SK-N-MC (cell line): Measurements from ENCODE around the gene ANKRD13B.

Source experiments
- DNase-seq: peaks from one replicate; pipeline ENCODE4 v3.0.0-alpha.2; 2011; ENCODE audit warnings: low read depth, low spot score
- H3K27ac ChIP-seq: fragments of 200-600 bp; sonication (generic); 2 replicates; pipeline ENCODE4 v1.5.1; 2016; ENCODE audit warnings: mixed run types
- H3K36me3 ChIP-seq: fragments of 200-600 bp; sonication (generic); 2 replicates; pipeline ENCODE4 v1.6.1; 2017; ENCODE audit warnings: antibody characterized with exemption, low read length, mixed read lengths; ENCODE audit not compliant: insufficient read depth
- H3K4me3 ChIP-seq: fragments of 200-600 bp; sonication (generic); 2 replicates; pipeline ENCODE4 v1.5.1; 2016
- H3K9ac ChIP-seq: fragments of 200-600 bp; sonication (generic); 2 replicates; pipeline ENCODE4 v1.8.0; 2017; ENCODE audit warnings: mixed run types, mixed read lengths; ENCODE audit not compliant: insufficient read length
- H3K9me3 ChIP-seq: fragments of 200-600 bp; sonication (generic); 2 replicates; pipeline ENCODE4 v1.6.1; 2017; ENCODE audit warnings: low read depth, mild to moderate bottlenecking, antibody characterized with exemption, low read length, moderate library complexity, mixed read lengths
- EZH2 ChIP-seq: fragments of 200-600 bp; sonication (generic); IDR thresholded peaks from one replicate; pipeline ENCODE4 v1.6.1; 2017; ENCODE audit warnings: antibody characterized with exemption
- FOXP2 ChIP-seq: optimal IDR thresholded peaks from 2 replicates; pipeline ENCODE3; 2011; ENCODE audit warnings: mild to moderate bottlenecking, moderate library complexity; ENCODE audit not compliant: insufficient read depth; ENCODE audit errors: extremely low read length, control extremely low read depth
- POLR2AphosphoS5 ChIP-seq: IDR thresholded peaks from 2 replicates; pipeline ENCODE4 v1.6.1; 2012; ENCODE audit warnings: mild to moderate bottlenecking, low read depth, low read length, borderline replicate concordance

The ANKRD13B gene

DNA sequence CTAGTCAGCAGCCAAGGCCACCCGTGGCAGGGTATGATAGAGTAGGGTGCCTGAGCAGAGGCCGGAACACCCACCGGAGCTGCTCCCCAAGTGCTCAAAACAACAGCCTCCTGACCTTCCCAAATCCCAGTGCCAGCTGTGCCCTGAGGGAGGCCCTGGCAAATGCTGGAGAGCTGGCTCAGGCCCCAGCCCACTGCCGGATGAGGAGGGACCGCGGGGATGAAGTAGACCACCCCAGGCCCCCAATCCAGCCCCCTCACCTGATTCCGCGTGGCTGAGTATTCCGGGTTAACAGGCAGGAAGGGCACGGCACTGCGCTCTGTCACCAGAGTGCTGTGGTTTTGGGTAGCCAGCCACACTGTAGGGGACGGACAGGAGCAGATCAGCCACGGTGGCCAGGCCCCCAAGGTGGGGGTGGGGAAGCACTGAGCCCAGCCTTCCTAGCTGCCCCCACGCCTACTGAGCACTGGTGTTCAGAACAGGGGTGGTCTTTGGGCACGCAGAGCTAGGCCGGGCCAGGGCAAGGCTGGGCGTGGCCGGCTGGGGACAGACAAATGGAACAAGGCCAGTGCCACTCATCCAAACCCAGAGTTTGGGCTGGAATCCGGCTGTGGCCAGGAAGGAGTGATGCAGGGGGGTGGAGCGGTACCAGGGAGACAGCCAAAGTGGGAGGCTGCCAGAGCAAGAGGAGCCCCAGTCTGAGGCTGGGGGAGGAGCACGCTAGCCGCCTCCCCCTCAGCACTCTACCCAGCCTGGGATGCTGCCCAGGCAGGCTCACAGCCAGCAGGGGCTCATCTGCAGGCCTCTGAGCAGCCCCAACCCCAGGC, 15.3 kb upstream of the ANKRD13B start:
- Histone ChIP-seq H3K36me3 (peaks cover 10% of the 10 kb centered on the region; the same call in 1 of the 2 replicates), H3K9ac (no peak overlapping the region), H3K9me3 (no peaks in the 10 kb centered on the region), H3K27ac (no peak overlapping the region), H3K4me3 (no peak overlapping the region)
- no peak for TF ChIP-seq POLR2AphosphoS5
- no peak for TF ChIP-seq FOXP2
- TF ChIP-seq EZH2: no peak
- DNase-seq: no peak

DNA sequence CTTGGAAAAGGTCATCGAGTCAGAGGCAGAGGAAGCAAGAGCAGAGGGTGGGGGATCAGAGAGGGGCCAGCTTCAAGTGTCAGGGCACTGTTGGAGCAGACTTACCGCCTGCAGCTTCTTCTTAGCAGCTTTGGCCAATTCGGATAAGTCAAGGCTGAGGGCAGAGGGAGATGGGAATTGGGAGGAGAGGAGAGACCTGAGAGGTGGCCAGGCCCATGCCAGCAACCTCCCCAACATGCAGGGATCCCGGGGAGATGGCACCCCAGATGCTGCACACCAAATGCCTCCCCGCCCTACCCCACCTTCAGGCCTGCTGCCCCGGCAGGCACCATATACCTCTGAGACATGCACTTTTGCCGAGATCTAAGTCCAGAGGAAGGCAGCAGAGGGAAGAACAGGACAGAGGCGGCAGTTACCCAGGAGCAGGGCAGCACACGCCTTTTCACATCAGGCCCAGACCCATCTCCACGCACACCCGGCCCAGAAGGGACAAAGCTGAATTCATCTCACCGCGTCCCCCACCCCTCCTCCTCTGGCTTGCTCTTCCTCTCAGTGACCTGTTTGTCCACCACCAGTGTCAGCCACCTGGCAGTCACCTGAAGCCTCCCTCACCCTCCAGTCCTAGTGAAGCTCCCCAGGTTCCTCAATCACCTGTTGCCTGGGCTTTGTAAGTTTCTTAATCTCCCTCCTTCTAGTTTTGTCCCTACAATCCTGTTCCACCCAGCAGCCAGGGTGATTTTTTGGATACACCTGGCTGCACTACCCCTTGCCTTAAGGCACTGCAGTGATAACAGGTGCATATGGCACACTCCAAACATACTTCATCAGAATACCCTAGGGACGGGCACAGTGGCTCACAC, 14.1 kb upstream of the ANKRD13B start:
- Histone ChIP-seq H3K27ac (no peak overlapping the region), H3K9me3 (no peaks in the 10 kb centered on the region), H3K9ac (no peak overlapping the region), H3K4me3 (no peak overlapping the region), H3K36me3 (peaks cover 10% of the 10 kb centered on the region; the same call in 1 of the 2 replicates)
- TF ChIP-seq POLR2AphosphoS5 (no peak), EZH2 (no peak), FOXP2 (no peak)
- DNase-seq: no peak

DNA sequence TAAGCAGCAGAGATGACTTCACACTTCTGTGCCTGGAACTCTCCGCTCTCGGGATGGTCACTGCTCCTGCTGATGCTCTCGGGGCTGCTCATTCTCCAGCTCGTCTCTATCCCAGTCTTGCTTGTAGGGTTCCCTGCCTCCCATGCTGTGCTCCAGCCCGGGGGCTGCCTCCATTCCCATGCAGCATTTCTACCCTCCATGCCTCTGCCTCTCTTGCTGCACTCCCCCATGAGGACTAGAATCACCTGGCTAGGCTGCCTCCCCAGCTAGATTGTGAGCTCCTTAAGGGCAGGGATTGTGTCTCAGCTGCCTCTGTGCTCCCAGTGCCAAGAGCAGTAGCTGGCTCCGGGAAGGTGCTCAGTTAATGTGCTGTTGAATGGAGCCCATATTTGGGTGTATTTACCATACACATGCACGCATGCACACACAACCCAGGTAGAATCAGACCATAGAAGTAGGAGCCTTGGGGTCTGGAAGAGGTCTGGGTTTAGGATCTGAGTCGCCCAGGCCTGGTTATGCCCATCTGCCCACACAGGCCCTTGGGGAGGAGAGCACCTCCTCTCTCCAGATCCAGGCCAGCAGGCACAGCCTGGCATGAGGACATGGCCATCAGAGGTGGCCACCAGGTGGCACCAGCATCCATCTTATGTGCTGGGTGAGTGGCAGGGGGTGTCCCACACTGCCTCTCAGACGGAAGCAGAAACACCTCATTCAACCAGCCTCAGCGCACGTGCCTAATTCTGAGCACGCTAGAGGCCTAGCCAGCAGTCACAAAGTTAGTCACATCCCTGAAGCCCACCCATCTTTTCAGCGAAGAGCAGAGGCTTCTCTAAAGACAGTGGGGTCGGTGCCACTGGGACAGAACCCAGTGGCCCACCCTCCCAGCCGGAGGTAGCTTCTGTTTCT, 12.8 kb upstream of the ANKRD13B start:
- TF ChIP-seq EZH2 (no peak), POLR2AphosphoS5 (no peak), FOXP2 (no peak)
- Histone ChIP-seq H3K9ac (no peak overlapping the region), H3K27ac (no peak overlapping the region), H3K36me3 (peaks cover 10% of the 10 kb centered on the region; the same call in 1 of the 2 replicates), H3K9me3 (no peaks in the 10 kb centered on the region), H3K4me3 (no peak overlapping the region)
- no peak for DNase-seq

DNA sequence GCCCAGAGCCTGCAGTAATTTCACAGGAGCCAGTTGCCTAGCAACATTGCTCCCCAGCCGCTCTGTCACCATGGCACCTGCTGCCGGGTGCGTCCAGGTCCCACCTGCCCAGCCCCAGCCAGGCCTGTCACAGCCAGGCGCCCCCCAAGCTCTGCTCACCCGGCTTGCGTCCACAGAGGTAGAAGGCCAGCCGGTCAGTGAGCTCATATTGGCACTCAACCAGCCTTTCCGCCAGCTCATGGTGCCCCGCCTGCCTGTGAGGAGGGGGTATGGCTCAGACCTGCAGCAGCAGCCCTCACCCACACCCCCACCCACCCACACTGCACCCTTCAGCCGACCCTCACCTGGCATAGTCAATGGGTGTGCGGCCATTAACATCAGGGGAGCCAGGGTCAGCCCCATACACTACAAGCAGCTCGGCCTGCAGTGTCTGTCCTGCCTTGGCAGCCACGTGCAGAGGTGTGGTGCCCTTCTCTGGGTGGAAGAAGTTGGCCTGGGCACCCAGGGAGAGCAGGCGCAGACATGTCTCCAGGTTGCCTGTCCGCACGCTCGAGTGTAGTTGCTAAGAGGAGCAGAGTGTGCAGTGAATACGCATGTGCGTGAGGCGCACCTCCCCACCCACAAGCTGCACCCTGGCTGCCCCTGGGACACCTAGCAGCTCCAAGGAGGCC, 11.2 kb upstream of the ANKRD13B start:
- TF ChIP-seq FOXP2: no peak
- no peak for TF ChIP-seq EZH2
- TF ChIP-seq POLR2AphosphoS5: no peak

DNA sequence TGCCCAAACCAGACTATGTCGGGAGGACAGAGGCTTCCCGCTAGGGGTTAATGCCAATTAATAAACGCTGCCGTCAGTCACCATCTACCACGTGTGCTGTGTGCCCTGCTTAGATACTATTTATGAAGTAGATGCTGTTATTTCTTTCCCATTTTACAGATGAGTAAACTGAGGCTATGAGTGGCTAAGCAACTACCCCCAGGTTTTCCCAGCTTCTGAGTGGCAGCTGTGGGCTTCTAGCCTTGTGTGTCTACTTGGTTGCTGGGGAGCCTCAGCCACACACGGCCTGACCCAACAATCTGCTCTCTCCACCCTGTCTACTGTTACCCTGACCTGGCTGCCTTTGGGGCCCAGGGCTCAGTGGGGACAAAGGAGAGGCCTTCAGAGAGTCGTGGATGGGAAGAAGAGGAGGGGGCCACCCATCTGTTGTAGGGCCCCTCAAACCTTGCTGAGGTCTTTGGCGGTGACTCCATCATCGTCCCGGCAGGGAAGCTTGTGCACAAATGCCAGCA, 10.6 kb upstream of the ANKRD13B start:
- no peak overlapping the region for H3K9ac ChIP-seq
- no peak for DNase-seq
- peaks cover 3% of the 10 kb centered on the region; the same call in 1 of the 2 replicates for H3K36me3 ChIP-seq

More for the DNA sequence above, 11.2 kb upstream of the ANKRD13B start:
- H3K9me3 ChIP-seq: no peaks in the 10 kb centered on the region
- no peak overlapping the region for H3K27ac ChIP-seq
- no peak overlapping the region for H3K9ac ChIP-seq
- no peak overlapping the region for H3K4me3 ChIP-seq
- DNase-seq: no peak
- H3K36me3 ChIP-seq: peaks cover 3% of the 10 kb centered on the region; the same call in 1 of the 2 replicates

DNA sequence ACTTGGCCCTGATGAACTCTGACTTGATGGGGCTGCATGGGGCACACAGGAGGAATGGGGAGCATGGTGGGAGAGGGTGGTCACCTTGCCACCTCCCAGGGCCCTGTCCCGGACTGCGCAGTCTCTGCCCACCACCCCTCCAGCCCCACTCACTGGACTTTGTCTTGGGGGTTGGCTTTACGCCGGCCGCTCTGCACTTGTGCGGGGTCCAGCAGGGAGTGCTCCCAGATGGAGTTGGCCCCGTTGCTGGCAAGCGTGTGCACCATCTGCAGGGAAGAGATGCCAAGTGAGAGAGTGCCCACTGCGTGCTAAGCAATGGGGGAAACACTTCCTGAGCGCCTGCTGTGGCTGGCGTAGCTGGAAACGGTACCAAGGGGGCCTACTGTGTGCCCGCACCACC, 10.2 kb upstream of the ANKRD13B start:
- no peak overlapping the region for H3K4me3 ChIP-seq
- no peak overlapping the region for H3K9ac ChIP-seq
- no peak for DNase-seq
- no peak overlapping the region for H3K27ac ChIP-seq
- H3K36me3 ChIP-seq: peaks cover 3% of the 10 kb centered on the region; the same call in 1 of the 2 replicates
- TF ChIP-seq FOXP2 (no peak), EZH2 (no peak), POLR2AphosphoS5 (no peak)
- no peaks in the 10 kb centered on the region for H3K9me3 ChIP-seq

More for the DNA sequence above, 10.6 kb upstream of the ANKRD13B start:
- H3K9me3 ChIP-seq: no peaks in the 10 kb centered on the region
- no peak overlapping the region for H3K4me3 ChIP-seq
- TF ChIP-seq FOXP2 (no peak), EZH2 (no peak), POLR2AphosphoS5 (no peak)
- no peak overlapping the region for H3K27ac ChIP-seq

DNA sequence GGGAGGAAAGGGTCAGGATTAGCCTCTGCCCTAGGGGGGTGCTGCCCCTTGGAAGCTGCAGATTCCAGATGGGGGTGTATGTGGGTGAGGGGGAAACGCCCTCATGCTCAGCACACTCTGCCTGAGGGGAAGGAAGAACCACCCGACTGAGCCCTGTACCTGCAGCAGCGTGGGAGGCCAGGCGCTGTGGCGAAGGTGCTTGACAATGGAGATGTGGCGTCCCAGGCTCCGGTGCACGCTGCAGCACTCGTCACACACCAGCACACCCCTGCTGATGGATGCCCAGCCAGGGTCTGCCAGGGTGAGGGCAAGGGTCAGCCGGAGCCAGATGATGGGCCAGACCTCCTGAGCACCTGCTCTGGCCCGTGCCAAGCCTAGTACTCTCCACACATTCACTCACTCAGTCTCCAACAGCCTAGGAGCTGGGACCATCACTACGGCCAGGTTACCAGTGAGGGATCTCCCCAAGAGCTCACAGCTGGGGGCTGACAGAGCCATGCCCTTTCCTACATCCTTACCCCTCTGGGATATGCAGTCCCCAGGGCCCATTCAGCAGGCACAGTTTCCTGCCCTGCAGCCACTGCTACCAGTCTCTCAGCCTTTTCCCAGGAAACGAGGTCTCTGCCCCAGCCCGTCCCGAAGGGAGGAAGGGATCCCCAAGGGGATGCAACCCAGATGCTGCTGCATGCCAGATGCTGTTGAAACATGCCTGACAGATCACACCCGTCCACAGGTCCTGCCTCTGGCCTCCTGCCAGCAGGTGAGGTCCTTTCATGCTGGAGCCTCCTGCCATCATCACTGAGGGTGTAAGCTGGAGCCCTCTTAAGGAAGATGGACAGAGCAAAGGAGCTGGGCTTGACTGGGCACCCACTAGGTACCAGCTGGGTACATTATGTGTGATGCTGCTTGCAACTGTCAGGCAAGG, 9.3 kb upstream of the ANKRD13B start:
- no peak for TF ChIP-seq POLR2AphosphoS5
- TF ChIP-seq FOXP2: no peak
- no peak for TF ChIP-seq EZH2
- H3K27ac ChIP-seq: no peak overlapping the region
- no peak overlapping the region for H3K4me3 ChIP-seq
- peaks cover 3% of the 10 kb centered on the region; the same call in 1 of the 2 replicates for H3K36me3 ChIP-seq
- no peaks in the 10 kb centered on the region for H3K9me3 ChIP-seq
- DNase-seq: no peak
- H3K9ac ChIP-seq: no peak overlapping the region
